K562 (cell line): ENCODE measurements around the gene FPGS.

Experiments
- EHMT2 ChIP-seq: fragments of 450-650 bp; IDR thresholded peaks from 2 replicates; pipeline ENCODE4 v1.6.1; 2018; ENCODE audit warnings: antibody characterized with exemption
- JUND ChIP-seq, 2 experiments: IDR thresholded peaks; 2 replicates in 1 of 2; 3 replicates in 1 of 2; pipeline ENCODE4 v1.6.1; 2011; ENCODE audit warnings: borderline replicate concordance in 2 of 2, low read depth in 2 of 2, low read length in 2 of 2, improper control_type of control experiment in 1 of 2, missing biosample characterization in 1 of 2, missing genetic modification characterization in 1 of 2, missing genetic modification reagents in 1 of 2
- POLR2A ChIP-seq: fragments of 450-650 bp; conservative IDR thresholded peaks from 2 replicates; pipeline ENCODE4 v1.6.1; 2016
- SMAD3 ChIP-seq: fragments of 450-650 bp; formaldehyde crosslinking; conservative IDR thresholded peaks from 2 replicates; pipeline ENCODE4 v1.4.0; 2020; ENCODE audit warnings: mild to moderate bottlenecking
- SRF ChIP-seq, 2 experiments: fragments of 250-450, 450-650 bp in 1 of 2; sonication (Bioruptor Pico) in 1 of 2; sonication (generic) in 1 of 2; formaldehyde crosslinking; IDR thresholded peaks; 2 replicates each; pipeline versions ENCODE4 v1.5.0 to v1.5.1; 2020 to 2022; ENCODE audit warnings: mild to moderate bottlenecking in 1 of 2, missing genetic modification reagents in 1 of 2

DNA sequence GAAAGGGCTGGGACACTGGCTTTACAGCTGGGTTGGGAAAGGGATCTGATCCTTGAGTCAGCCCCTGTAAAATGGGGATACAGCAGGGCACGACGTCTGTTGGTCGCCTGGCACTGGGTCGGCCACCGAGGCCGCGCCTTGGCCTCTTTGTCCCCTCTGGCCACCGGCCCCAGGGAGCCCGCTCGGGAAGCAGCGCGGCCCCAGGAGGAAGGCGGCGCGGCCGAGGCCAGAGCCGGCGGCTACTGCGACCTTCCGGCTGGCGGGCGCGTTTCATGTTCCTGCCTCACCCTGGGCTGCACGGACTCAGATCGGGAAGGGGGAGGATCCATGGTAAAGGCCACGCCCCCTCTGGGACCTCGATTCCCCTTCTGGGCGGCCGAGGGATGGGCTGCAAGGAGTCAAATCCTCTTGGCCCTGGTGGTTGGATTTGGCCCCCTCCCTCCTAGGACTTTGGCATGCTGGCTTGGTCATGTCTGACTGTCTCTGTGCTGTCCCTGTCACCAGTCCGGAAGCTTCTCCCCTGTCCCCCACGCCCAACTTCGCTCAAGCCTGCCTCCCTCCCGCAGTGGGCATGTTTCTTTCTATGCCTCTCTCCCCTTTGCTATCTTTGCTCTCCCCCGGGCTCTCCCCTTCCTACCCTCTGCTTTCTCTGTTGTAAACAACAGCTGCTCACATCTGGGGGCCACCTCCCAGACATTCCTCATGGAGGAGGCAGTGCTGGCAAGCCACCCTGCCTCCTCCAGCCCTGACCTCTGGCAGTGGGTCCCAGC is 25.8 kb downstream of the FPGS start:
- TF ChIP-seq SRF (CRISPR knock-in tag; IDR thresholded peaks at IDR 0.05) (no peak), JUND (IDR thresholded peaks at IDR 0.05; ENCODE audit: borderline replicate concordance, low read depth, low read length) (peak; percentile 4; the same call in 1 of the 2 replicates), JUND (tag; IDR thresholded peaks at IDR 0.05; ENCODE audit: borderline replicate concordance, low read depth, low read length) (no peak; the same call in 2 of the 3 replicates), SMAD3 (CRISPR knock-in tag) (no peak), POLR2A (peak; percentile 89), EHMT2 (0 out of 2 replicates have a peak, but pooled peaks have one; percentile 13)
